ENCODE data around the gene DYNLT4.
"Not testable (repeated sequence)": the region's sequence is repeated elsewhere in the genome, so short reads cannot be mapped to it uniquely, and the experiment has no call there.

Gene DYNLT4

DNA sequence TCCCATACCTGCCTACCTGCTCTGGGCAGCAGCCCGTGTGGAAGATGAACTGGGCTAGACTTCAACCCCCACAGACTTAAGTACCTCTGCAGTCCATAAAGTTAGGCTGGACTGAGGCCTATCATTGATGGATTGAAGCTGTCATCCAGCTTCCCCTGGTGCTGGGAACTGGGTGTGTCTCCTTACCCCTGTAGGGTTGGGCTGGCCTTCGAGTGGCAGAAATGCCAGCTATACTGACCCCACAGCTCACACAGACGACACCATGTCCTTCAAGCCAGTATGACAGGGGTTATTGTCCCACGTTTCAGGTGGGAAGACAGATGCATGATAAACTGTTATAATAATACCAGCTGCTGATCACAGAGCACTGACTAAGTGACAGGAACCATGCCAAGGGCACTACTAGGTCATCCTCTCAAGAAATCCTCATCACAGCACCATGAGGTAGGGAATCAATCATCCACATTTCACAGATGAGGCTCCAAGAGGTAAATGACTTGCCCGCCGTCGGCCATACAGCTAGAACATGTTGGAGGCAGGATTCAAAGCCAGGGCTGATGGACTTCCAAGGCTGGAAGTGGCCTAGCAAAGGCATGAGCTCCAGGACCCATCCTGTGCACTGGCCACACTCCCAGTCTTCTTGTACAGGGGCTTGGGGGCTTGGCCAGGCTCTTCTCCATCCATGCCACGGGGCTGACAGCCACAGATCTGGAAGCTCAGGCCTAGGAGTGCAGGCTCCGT lies 18.9 kb downstream of the DYNLT4 start, which contains the start of gene BEST4:
TSS of gene BEST4 (minus strand) at position 51 of the 741 bp plus-strand sequence. CDS start 465 bp downstream, outside the sequence.
- no peak for DNase-seq (ENCODE audit: low read depth)

DNA sequence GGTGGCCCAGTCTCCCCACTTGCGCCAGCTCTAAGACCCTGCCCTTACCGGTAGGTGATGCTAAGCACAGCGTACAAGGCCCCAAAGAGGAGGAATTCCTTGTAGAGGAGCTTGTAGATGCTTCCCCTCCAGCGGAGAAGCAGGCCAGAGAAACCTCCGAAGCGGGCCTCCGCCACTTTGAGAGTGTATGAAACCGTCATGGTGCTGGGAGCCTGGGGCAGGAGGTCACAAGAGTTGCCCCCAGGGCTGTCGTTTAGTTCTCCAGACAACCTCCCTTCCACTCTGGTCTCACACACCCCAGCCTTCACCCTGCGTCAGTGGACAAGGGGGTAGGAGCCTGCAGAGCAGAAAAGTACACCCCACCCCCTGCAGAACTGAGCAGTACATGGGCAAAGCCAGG lies 19.6 kb downstream of the DYNLT4 start:
- DNase-seq (ENCODE audit: low read depth), result no peak

DNA sequence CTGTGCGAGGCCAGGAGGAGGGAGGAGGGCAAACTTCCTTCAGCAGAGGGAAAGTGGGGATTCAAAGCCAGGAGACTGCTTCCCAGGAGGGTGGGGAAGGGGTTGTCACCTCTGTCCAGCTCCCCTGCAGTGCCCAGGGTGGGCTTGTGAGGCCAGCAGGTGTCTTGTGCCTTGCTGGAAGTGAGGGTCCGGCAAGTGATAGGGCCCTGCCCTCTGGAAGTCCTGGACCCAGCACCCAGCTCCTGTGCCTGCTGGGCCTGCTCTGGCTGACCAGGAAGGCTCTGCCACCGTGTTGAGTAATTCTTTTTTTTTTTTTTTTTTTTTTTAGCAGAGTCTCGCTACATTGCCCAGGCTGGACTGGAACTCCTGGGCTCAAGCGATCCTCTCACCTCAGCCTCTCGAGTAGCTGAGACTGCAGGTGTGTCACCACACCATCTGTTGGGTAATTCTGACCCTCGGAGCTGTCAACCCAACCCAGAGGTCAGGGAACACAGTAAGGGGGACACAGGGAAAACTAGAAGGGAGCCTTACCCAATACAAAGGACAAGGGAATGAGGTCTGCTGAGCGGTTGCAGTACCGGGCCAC lies 20.2 kb downstream of the DYNLT4 start:
- DNase-seq (ENCODE audit: low read depth), result no peak

DNA sequence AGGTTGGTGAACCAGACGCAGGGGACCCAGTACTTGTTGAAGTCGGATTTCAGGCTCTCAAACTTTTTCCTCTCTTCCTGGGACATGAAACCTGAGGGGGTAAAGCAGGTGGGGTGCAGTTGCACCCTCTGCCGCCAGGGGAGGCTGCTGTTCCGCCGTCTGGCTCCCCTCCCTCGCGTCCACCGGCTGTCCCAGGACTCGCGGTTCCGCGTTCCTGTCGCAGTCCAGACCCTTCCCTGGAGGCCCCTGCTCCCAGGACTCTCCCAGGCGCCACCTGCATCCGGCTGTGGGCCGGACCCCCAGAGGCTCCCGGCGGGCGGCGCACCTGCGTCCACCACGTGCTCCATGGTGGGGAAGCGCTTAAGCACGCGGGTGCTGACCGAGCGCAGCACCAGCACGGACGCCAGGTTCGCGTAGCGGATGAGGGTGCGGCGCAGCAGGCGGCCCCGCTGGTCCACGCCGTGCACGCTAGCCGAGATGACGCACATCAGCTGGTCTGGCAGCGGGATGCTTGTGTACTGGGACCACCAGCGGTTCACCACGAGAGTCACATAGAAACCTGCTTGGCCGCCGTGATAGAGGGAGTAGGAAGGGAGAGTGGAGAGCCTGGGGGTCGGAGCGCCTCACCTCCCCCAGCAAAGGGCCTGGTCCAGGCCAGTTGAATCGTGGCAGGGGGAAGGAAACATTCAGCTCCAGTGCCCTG lies 20.9 kb downstream of the DYNLT4 start:
- no peak for DNase-seq (ENCODE audit: low read depth)

DNA sequence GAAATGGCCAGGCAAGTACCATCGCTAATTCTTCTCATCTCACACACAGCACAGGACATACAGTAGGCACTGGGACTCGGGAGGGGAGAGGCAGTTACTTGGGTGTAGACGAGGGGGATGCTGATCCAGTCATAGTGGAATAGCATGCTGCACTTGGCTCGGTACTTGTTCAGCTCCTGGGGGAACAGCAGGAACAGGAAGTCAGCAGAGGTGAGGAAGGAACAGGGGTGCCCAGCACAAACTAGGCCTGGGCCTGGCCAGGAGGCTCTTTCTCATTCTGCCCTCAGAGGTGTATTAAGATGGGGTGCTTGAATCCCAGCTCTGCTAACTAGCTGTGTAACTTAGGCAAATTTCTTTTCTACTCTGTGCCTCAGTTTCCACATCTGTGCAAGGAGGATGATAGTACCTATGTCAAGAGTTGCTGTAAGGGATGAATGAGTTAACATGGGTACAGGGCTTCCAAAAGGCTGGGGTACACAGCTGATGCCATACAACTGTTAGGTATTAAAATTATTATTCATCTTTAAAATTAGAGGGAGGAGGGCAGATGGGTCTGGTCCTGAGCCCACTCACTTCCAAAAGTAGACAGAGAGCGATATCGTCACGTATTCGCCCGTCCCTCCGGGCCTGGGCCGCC lies 21.5 kb downstream of the DYNLT4 start:
- DNase-seq (ENCODE audit: low read depth), result no peak

DNA sequence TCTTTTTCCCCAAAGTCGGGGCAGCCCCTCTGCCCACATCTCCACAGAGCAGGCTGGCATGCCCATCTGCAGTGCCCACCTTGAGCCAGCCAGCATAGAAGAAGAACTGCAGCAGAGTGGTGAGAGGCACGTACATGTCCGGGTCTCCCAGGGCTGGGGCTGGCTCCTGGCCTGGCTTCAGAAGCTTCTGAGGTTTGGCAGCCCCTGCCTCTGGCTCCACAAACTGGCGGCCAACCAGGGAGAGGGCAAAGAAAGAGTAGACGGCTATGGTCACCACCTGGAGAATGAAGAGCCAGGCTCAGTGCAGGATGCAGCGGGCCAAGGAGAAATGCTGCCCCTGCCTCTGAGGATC lies 22.1 kb downstream of the DYNLT4 start:
- DNase-seq (ENCODE audit: low read depth), result no peak

DNA sequence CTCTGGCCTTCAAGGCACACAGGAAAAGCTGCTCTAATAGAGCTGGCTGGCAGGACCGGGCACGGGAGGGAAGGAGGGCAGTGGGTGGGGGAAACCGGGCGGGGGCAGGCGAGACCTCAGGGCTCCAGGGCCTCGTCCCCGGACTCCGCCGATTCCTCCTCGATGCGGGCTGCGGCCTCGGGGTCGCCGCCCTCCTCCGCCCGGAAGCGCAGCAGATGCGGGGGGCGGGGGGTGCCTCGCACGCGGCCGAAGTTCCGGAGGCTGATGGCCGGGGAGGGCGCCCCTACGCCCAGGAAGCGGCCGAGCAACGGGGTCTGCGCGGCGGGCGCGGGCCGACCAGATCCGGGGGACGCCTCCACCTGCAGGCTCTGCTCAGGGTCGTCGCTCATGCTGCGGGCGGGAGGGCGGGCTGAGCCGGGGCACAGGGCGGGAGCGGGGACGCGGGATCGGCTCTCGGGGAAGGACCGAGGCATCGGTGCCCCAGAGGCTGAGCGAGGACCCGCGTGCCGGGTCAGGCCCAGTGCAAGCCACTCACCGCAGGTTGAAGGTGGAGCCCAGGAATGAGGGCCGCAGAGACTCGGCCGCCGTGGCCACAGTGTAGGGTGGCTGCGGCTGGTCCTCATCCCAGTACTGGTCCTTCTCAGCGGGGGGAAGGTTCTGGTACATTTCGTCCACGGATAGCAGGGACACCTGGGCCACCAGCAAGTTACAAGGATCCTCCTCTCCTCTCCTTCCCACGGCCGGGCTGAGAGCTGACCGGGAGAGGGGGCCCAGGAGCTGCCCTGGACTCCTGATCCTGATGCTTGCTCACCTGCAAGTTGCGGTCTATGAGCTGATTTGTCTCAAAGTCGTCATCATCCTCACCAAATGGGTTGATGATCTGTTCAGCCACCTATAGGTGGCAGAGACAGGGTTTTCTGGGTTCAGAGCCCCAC lies 22.8 kb downstream of the DYNLT4 start:
- DNase-seq (ENCODE audit: low read depth), result no peak

DNA sequence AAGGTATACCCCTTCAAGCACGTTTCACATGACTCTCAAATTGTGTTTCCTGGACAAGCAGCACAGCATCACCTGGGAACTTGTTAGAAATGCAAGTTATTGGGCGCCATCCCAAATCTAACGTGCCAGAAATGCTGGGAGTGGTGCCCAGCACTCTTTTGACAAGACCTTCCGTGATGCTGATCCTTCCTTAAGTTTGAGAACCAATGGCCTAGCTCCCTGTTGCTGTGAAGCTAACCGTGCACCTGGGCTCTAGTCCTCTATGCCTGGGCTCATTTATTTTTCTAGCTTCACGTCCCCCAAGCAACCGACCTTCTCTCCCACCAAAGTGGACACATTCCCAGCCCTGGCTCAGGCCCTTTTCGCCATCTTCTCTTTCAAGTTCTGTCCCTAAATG lies 23.5 kb downstream of the DYNLT4 start:
- no peak for DNase-seq (ENCODE audit: low read depth)

DNA sequence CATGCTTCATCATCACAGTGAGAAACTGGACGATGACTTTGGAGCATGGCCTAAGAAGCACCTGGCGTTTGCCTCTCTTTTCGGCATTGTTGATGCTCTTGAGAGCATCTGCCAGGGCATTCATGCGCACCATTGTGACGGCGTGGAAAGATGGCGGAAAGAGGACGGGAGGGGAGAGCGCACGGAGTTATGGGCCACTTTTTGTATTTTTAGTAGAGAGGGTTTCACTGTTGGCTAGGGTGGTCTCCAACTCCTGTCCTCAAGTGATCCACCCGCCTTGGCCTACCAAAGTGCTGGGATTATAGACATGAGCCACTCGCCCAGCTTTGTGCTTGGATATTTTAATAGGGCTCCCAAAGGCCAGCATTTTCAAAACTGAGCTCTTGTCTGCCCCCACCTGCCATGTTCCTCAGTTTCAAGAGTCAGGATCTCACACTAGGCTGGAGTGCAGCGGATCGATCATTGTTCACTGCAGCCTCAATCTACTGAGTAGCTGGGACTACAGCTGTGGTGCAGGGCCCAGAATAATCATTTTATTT lies 26.5 kb downstream of the DYNLT4 start:
- no peak for DNase-seq (ENCODE audit: low read depth)

DNA sequence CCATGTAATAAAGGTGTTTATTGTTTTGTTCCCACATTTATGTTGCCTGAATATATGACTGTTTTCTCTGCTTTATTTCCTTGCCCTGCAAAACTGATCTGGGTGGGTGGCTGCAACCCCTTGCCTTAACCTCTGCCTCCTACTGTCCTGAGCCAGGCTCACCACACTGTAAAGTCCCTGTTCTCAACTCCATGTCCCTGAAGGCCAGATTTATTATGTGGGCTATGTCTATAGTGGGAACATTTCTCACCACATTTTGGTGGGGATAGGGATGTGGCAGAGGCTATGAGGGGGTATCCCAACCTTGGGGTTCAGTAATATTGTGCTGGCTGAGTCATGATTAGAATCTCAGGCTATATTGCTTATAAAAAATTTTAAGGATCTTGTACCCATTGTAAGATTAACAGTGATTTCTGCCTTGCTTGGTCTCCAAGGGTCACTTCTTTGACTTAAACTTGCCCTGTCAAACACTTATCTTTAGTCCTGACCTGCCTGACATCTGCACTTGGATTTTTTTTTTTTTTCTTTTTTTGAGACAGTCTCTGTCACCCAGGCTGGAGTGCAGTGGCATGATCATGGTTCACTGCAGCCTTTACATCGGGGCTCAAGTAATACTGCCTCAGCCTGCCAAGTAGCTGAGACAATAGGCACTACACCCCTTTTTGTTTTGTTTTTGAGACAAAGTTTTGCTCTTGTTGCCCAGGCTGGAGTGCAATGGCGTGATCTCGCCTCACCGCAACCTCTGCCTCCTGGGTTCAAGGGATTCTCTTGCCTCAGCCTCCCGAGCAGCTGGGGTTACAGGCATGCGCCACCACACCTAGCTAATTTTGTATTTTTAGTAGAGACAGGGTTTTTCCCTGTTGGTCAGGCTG lies 28.2 kb downstream of the DYNLT4 start:
- no peak for DNase-seq (ENCODE audit: low read depth)

DNA sequence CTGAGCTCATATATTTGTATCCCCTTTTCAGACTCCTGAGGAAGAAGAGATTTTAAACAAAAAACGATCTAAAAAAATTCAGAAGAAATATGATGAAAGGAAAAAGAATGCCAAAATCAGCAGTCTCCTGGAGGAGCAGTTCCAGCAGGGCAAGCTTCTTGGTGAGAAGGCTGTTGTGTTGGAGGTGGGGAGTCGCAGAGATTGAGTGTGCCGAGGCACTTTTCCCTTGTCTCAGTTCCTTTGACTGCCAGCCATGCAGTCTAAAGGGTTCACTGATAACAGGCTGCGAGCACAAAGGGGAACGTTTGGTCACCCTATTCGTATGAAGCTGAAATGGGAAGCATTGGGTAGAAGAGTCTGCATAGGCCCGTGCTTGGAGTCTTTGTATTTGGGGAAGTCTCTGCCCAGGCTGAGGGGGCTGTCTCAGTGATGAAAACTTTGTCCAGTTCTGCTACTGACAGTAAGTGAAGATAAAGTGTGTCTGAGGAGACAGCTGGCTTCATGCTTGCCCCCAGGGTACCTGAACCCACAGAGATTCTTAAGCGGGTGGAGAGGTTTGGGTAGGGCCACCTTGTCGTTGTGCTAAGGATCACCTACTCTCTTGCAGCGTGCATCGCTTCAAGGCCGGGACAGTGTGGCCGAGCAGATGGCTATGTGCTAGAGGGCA lies 29.0 kb downstream of the DYNLT4 start:
- DNase-seq (ENCODE audit: low read depth), result no peak

DNA sequence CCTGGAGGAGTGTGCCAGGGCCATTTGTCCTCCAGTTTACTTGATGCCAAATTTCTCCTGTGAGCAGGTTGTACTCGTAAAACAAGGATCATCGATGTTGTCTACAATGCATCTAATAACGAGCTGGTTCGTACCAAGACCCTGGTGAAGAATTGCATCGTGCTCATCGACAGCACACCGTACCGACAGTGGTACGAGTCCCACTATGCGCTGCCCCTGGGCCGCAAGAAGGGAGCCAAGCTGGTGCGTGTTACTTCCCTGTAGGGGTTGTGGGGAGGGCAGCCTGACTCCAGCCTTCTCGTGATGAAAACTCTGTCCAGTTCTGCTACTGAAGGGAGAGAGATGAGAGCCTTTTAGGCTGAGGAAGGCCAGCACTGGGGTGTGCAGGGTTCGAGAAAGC lies 29.6 kb downstream of the DYNLT4 start:
- no peak for DNase-seq (ENCODE audit: low read depth)

DNA sequence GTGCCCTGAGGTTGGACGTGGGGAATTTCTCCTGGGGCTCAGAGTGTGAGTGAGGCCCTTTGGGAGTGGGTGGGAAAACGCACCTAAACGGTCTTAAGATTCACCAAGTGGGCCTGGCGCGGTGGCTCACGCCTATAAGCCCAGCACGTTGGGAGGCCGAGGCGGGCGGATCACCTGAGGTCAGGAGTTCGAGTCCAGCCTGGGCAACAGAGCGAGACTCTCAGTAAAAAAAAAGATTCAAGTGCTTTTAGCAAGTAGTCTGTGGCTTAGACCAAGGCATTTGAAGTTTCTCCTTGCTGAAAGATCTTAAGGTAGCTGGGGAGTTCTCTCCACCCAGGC lies 30.5 kb downstream of the DYNLT4 start:
- DNase-seq (ENCODE audit: low read depth), result no peak

DNA sequence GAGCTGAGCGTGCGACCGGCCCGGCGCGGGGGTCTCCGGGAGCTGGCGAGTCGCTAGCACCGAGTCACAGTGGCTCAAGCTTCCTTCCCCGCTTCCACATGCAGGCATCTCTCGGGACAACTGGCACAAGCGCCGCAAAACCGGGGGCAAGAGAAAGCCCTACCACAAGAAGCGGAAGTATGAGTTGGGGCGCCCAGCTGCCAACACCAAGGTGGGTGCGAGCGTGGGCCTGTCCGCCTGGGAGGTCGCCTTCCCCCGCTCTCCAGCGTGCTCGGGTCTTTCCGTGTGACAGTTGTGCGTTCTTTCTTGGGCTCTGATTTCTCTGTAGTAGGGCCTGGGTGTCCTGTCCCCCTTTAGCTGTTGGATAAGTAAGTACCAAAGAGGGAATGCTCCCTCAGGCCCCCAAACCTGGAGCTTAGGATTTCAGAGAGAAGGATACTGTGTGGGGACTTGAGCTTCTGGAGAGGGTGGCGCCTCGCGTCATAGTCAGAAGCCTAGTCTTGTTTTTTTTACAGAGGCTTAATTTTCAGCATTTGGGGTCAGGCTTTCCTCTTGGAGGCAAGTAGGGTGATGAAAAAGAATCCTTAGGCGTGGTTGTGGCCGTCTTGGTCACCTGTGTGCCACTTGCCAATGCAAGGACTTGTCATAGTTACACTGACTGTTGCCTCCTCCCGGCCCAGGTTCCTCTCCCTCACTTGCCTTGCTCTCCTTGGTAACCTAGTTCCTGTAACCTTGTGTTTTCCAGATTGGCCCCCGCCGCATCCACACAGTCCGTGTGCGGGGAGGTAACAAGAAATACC lies 31.0 kb downstream of the DYNLT4 start:
- DNase-seq (ENCODE audit: low read depth), result no peak

DNA sequence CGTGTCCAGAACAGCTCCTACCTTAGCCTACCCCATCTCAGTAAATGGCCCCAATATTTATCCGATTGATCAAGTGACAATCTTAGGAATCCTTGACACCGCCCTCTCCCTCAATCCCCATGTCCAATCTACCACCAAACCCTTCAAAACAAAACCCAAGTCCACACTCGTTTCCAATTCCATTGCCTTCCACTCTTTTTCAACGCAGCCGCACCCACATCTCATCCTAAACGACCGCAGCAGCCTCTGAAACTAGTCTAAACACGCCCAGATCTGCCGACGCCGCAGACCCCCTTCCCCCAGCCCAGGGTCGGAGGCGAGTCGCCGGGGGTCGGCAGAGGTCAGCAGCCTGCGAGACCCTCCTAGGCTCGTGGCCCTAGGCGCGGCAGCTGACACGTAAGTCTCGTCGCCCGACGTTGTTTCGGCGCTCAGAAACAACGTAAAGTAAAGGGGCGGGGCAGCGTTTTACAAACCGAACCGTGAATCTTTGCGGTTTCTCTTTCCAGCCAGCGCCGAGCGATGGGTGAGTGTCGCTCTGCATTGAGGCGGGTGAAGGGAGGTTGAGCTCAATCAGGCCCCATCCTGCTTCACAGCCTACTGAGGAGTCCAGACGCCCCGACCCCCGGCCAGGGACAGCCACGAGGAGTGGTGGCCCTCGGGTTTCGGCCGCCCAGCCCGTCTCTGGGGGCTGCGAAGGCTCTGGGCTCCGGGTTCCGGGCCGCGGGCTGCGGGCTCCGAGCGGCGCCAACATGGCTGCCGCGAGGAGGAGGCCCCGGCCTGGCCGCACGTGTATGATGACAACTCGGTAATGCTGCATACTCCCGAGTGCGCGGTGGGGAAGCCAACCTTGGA lies 31.8 kb downstream of the DYNLT4 start, which contains the start of gene RPS8:
TSS of gene RPS8 (plus strand) at position 463 of the 852 bp plus-strand sequence. CDS start at position 520, 57 bp downstream.
- DNase-seq (ENCODE audit: low read depth), result peak; percentile 71

DNA sequence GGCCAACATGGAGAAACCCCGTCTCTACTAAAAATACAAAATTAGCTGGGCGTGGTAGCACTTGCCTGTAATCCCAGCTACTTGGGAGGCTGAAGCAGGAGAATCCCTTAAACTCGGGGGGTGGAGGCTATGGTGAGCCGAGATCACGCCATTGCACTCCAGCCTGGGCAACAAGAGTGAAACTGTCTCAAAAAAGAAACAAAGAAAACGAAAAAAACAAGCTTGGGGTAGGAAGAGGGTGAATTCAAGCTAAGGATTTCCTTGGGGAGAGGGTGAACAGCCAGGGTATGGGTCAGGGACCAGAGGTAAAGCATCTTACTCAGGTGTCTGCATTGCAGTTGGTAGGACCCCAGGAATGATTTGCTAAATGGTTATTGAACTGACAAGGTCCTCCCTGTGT lies 40.7 kb downstream of the DYNLT4 start:
- DNase-seq (ENCODE audit: low read depth), result not testable (repeated sequence)

DNA sequence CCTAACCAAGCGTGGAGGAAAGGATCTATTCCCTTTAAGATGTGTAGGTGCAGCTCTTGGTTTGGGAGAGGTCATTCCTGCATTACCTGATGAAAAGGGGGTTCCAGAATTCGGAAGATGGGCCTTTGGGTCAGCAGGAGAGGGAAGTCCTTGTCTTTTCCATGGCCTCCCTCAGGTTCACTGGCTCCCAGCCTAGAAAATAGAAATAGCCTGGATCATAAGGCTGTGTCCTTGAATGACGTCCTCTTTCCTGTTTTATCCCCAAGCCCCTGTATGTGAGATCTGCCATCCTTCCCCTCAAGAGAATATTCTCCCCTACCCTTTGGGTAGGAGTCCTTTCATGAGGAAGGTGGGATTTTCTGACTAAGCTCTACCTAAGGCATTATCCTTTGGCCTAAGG lies 46.3 kb downstream of the DYNLT4 start:
- no peak for DNase-seq (ENCODE audit: low read depth)

DNA sequence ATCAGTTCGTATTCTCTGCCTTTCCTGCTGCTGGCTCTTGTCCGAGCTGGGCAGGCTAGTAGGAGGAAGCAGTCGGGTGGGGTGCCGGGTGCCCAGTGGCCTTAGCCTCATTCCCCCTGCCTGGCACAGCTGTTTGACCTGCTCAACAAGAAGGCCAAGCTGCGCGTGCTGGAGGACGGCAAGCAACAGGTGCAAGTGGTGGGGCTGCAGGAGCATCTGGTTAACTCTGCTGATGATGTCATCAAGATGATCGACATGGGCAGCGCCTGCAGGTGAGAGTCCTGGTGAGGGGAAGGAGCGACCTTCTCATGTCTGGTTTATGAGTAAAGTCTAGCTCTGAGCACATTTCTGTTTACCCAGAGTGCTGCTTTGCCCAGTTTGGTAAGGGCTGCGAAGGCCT lies 48.1 kb downstream of the DYNLT4 start:
- DNase-seq (ENCODE audit: low read depth), result no peak

All from HS-5 (cell line).